ENCODE measurements around the gene APOL1. TPM values are rescaled to one million over a fixed set of nuclear protein-coding genes. Genes with fewer than 3 reads are reported as not detected.
"Not testable (repeated sequence)": the region's sequence is repeated elsewhere in the genome, so short reads cannot be mapped to it uniquely, and the experiment has no call there.

The APOL1 gene, protein sequence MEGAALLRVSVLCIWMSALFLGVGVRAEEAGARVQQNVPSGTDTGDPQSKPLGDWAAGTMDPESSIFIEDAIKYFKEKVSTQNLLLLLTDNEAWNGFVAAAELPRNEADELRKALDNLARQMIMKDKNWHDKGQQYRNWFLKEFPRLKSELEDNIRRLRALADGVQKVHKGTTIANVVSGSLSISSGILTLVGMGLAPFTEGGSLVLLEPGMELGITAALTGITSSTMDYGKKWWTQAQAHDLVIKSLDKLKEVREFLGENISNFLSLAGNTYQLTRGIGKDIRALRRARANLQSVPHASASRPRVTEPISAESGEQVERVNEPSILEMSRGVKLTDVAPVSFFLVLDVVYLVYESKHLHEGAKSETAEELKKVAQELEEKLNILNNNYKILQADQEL
- total RNA-seq = 12.9 and 21.6 TPM in 2 replicates

DNA sequence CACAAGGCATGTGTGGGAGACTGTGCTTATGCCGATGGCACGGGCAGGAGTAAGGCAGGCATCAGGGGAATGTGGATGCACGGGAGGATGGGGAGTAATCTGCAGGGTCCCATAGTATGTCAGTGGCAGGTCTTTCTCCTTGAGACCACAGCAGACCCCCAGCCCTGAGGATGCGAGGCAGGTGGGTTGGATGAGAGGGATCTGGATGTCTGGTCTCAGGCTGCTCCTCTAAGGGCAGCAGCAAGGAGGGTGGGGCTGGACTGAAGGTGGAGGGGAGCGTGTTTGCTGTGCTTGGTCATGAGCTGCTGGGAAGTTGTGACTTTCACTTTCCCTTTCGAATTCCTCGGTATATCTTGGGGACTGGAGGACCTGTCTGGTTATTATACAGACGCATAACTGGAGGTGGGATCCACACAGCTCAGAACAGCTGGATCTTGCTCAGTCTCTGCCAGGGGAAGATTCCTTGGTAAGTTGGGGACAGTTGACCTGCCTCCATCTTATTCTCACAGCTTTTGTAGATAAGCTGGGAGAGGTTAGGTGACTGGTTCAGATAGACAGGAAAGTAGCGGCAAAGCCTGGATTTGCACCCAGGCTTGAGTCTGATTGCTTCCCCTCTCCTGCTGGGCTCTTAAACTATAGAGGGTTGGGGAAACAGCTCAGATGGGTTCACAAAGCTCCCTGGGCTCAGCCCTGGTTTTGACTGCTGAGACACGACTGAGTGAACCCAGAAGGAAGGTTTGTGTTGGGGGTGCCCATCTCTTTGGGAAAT is at the start of gene APOL1:
APOL1 (plus strand) TSS at position 380 of the 769 bp plus-strand sequence. CDS start 1,823 bp downstream, outside the sequence.
- TF ChIP-seq, protein P1, sequence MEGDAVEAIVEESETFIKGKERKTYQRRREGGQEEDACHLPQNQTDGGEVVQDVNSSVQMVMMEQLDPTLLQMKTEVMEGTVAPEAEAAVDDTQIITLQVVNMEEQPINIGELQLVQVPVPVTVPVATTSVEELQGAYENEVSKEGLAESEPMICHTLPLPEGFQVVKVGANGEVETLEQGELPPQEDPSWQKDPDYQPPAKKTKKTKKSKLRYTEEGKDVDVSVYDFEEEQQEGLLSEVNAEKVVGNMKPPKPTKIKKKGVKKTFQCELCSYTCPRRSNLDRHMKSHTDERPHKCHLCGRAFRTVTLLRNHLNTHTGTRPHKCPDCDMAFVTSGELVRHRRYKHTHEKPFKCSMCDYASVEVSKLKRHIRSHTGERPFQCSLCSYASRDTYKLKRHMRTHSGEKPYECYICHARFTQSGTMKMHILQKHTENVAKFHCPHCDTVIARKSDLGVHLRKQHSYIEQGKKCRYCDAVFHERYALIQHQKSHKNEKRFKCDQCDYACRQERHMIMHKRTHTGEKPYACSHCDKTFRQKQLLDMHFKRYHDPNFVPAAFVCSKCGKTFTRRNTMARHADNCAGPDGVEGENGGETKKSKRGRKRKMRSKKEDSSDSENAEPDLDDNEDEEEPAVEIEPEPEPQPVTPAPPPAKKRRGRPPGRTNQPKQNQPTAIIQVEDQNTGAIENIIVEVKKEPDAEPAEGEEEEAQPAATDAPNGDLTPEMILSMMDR (IDR thresholded peaks at IDR 0.05; ENCODE audit: insufficient read depth, low read depth, low read length) = no peak
- DNase-seq (ENCODE audit: low read depth) = peak; percentile 81

GRCh38 chr22:36203441-36203840 is 49.5 kb upstream of the APOL1 start:
- H3K4me3 ChIP-seq (ENCODE audit: low read depth, low read length); DNase-seq (ENCODE audit: low read depth): not testable (repeated sequence)

More for the DNA sequence above, at the start of gene APOL1:
- H3K4me3 ChIP-seq (ENCODE audit: low read depth, low read length) = peak within 1 kb of the TSS; percentile 68

GRCh38 chr22:36204001-36204631 is 48.8 kb upstream of the APOL1 start:
- no peak for DNase-seq (ENCODE audit: low read depth)
- TF ChIP-seq, protein P1 (IDR thresholded peaks at IDR 0.05; ENCODE audit: insufficient read depth, low read depth, low read length) = no peak
- H3K4me3 ChIP-seq (ENCODE audit: low read depth, low read length) = no peak overlapping the region

GRCh38 chr22:36204632-36205015 is 48.3 kb upstream of the APOL1 start:
- no peak overlapping the region for H3K4me3 ChIP-seq (ENCODE audit: low read depth, low read length)
- no peak for DNase-seq (ENCODE audit: low read depth)
- TF ChIP-seq, protein P1 (IDR thresholded peaks at IDR 0.05; ENCODE audit: insufficient read depth, low read depth, low read length) = no peak

- DNase-seq (ENCODE audit: low read depth); H3K4me3 ChIP-seq (ENCODE audit: low read depth, low read length): not testable (repeated sequence)
Observed at GRCh38 chr22:36205573-36205972, 47.4 kb upstream of the APOL1 start.

DNA sequence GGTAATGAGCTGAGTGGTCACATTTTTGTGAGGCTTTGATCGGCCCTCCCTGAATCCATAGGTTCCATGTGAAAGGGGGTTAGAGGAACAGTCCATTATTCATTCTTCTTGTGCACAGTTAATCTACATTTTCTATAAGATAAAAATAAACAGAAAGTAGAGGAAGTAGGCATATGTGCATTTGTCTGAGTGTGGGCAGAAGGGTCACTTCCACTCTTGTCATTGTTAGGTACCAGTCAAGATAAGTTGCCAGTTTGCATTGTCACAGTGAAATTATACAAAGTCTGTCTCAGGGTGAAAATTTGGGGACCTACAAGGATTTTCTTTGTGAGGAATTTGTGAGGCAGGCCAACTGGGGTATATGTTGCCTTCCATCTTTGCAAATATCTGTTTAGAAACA is 46.7 kb upstream of the APOL1 start:
- no peak overlapping the region for H3K4me3 ChIP-seq (ENCODE audit: low read depth, low read length)

DNA sequence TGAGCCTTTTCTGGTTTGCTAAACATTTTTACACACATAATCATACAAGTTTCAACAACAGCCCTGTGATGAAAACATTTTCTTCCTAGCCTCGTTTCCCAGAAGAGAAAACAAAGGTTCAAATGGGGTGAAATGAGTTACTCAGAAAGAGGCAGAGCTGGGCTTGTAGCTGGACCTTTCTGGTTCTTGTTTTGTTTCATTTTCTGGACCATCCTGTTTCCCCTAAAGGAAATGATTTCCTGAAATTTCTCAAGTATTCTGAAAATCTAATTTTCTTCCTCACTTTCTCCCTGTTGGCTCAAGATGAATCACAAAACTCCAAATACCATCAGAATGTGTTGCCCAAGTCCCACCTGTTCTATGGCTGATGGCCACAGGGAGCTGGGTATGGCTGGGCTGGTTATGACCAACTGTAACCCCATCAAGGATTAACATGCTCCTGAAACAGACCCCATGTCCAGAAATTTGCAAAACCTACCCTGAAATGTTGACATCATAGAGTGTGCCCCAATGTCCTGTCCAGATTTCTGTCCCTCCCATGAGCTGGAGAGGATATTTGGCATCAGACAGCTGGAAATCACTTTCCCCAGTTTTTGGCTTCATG is 44.7 kb upstream of the APOL1 start:
- H3K4me3 ChIP-seq (ENCODE audit: low read depth, low read length) = no peak overlapping the region
- DNase-seq (ENCODE audit: low read depth) = no peak
- TF ChIP-seq, protein P1 (IDR thresholded peaks at IDR 0.05; ENCODE audit: insufficient read depth, low read depth, low read length) = no peak

More for the DNA sequence above, 46.7 kb upstream of the APOL1 start:
- DNase-seq (ENCODE audit: low read depth) = no peak
- TF ChIP-seq, protein P1 (IDR thresholded peaks at IDR 0.05; ENCODE audit: insufficient read depth, low read depth, low read length) = no peak

Data from fibroblast of villous mesenchyme (primary cell).